Measurements from ENCODE around the gene ECPAS. TPM values are rescaled to one million over a fixed set of nuclear protein-coding genes. Genes with fewer than 3 reads are reported as not detected.

Gene ECPAS
- total RNA-seq, 1 experiment from 2014 or later: 122 TPM

GRCh38 chr9:111366978-111367377 lies 117.2 kb downstream of the ECPAS start (continued):
- no peak for TF ChIP-seq EMX1 (CRISPR knock-in tag; IDR thresholded peaks at IDR 0.05)

GRCh38 chr9:111362526-111362925 lies 121.7 kb downstream of the ECPAS start:
- H3K36me3 Mint-ChIP-seq: peaks cover 39% of the 10 kb centered on the region
- POLR2A ChIA-PET: no interaction called here
- CTCF ChIA-PET: no interaction called here

GRCh38 chr9:111360881-111361280 lies 123.3 kb downstream of the ECPAS start:
- Mint-ChIP-seq H3K27ac (peak overlapping the region; percentile 79; the same call in 1 of the 2 replicates), H3K4me1 (peaks cover 8% of the 10 kb centered on the region), H3K27me3 (ENCODE audit: low read depth) (no peaks in the 10 kb centered on the region), H3K36me3 (peaks cover 30% of the 10 kb centered on the region), H3K9me3 (no peaks in the 10 kb centered on the region), H3K4me3 (no peak overlapping the region)
- TF ChIP-seq ZNF138 (CRISPR knock-in tag; conservative IDR thresholded peaks at IDR 0.05) (no peak), E2F1 (CRISPR knock-in tag; IDR thresholded peaks at IDR 0.05) (no peak), HMGXB4 (CRISPR knock-in tag; IDR thresholded peaks at IDR 0.05) (no peak), GRHL2 (CRISPR knock-in tag; IDR thresholded peaks at IDR 0.05; ENCODE audit: insufficient replicate concordance, severe bottlenecking) (no peak), HMGA2 (CRISPR knock-in tag; IDR thresholded peaks at IDR 0.05) (no peak), RORB (CRISPR knock-in tag; IDR thresholded peaks at IDR 0.05) (no peak), ZNF396 (CRISPR knock-in tag; IDR thresholded peaks at IDR 0.05; ENCODE audit: borderline replicate concordance) (no peak), SMAD3 (CRISPR knock-in tag; IDR thresholded peaks at IDR 0.05; ENCODE audit: borderline replicate concordance) (no peak), AFF4 (CRISPR knock-in tag; IDR thresholded peaks at IDR 0.05; ENCODE audit: borderline replicate concordance) (no peak), GTF2I (CRISPR knock-in tag; conservative IDR thresholded peaks at IDR 0.05) (no peak), USF2 (CRISPR knock-in tag; IDR thresholded peaks at IDR 0.05) (no peak), ZNF219 (CRISPR knock-in tag; IDR thresholded peaks at IDR 0.05; ENCODE audit: borderline replicate concordance) (no peak)
- ChIA-PET POLR2A (no interaction called here), CTCF (no interaction called here)
- no peak for ATAC-seq
- no peak for DNase-seq (ENCODE audit: low spot score)

More at GRCh38 chr9:111362526-111362925, 121.7 kb downstream of the ECPAS start:
- Mint-ChIP-seq H3K4me3 (no peak overlapping the region), H3K27ac (peak overlapping the region; percentile 72; the same call in 1 of the 2 replicates), H3K4me1 (no peaks in the 10 kb centered on the region), H3K27me3 (ENCODE audit: low read depth) (no peaks in the 10 kb centered on the region), H3K9me3 (no peaks in the 10 kb centered on the region)
- DNase-seq (ENCODE audit: low spot score): no peak
- ATAC-seq: no peak
- TF ChIP-seq ATF3 (CRISPR knock-in tag; conservative IDR thresholded peaks at IDR 0.05): no peak

All from WTC11 (cell line).